Endothelial cell of umbilical vein (primary cell): Measurements from ENCODE around the gene CLDN34.

Experiments
- CTCF ChIP-seq, 2 donors: IDR thresholded peaks; 1 replicate in 1 of 2; 2 replicates in 1 of 2; pipeline ENCODE4 v1.5.1; 2011; ENCODE audit warnings: low read length in 2 of 2, mild to moderate bottlenecking in 2 of 2, moderate library complexity in 2 of 2, control low read depth in 1 of 2, inconsistent platforms in 1 of 2, low read depth in 1 of 2; ENCODE audit not compliant: insufficient read depth in 1 of 2; ENCODE audit errors: extremely low read depth in 1 of 2
- GATA2 ChIP-seq: IDR thresholded peaks from 2 replicates; pipeline ENCODE4 v1.7.0; 2011; ENCODE audit warnings: low read depth, mild to moderate bottlenecking, moderate library complexity, mixed read lengths, low read length; ENCODE audit not compliant: insufficient read length, insufficient read depth
- MYC ChIP-seq: IDR thresholded peaks from one replicate; pipeline ENCODE4 v1.6.1; 2011; ENCODE audit warnings: mild to moderate bottlenecking, low read depth, low read length
- POLR2A ChIP-seq: IDR thresholded peaks from 2 replicates; pipeline ENCODE4 v1.6.1; 2012; ENCODE audit warnings: low read depth, mild to moderate bottlenecking, control low read depth, low read length
- POLR2AphosphoS5 ChIP-seq: IDR thresholded peaks from 2 replicates; pipeline ENCODE4 v1.6.1; 2012; ENCODE audit warnings: low read depth, mild to moderate bottlenecking, control low read depth, low read length, moderate library complexity; ENCODE audit not compliant: insufficient read depth

DNA sequence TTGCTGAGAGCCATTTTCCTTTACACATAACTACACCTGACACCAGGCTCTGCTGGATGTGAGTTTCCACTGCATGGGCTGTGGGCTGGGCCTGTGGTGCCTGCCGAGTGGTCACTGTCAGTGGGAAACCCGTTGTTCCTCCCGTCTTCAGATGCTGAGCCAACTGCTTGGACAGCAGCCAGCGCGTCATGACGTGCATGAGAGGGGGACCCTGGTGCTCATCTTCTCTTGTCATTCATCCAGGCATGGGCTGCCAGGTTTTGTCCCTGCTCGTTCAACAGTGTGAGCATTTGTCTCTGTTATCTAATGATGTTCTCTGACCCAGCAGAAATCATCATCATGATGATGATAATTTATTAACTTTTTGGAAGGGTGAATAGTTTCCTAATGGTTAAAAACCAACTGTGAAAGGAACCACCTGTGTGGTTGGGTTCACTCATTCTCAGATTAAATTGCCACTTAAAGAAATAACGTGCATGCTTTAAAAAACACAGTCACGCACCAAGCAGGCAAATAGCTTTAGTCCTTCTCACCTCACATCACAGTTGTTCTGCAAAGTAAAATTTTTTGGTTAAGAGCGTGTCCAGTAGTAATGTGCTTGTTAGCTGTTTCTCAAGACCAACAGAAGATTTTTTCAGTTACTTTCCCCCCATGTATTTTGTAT, 19.9 kb upstream of the CLDN34 start:
- TF ChIP-seq POLR2A (no peak), POLR2AphosphoS5 (no peak), CTCF (IDR thresholded peaks at IDR 0.05; ENCODE audit: extremely low read depth in 1 of 2, insufficient read depth in 1 of 2, low read depth in 1 of 2, low read length in 2 of 2) (no peak), GATA2 (no peak), MYC (no peak)
